ENCODE measurements around the gene MEN1.

- TF ChIP-seq ZNF140 (tag by site-specific recombination; IDR thresholded peaks at IDR 0.05) (no peak), ZNF114 (tag by site-specific recombination; IDR thresholded peaks at IDR 0.05) (no peak), PBX3 (CRISPR knock-in tag; IDR thresholded peaks at IDR 0.05) (no peak), ZNF148 (tag by site-specific recombination; IDR thresholded peaks at IDR 0.05; ENCODE audit: borderline replicate concordance) (no peak), ZSCAN16 (tag by site-specific recombination; IDR thresholded peaks at IDR 0.05) (no peak), REST (tag by site-specific recombination; IDR thresholded peaks at IDR 0.05) (no peak), CTCF (tag by site-specific recombination; IDR thresholded peaks at IDR 0.05) (no peak), SETDB1 (IDR thresholded peaks at IDR 0.05; ENCODE audit: insufficient read length, low read length) (no peak)
Observed at GRCh38 chr11:64837887-64838351, 27.6 kb upstream of the MEN1 start.

Measured in HEK293 (cell line).